HepG2 (cell line): Measurements from ENCODE around the gene FAM181A. TPM values are rescaled to one million over a fixed set of nuclear protein-coding genes. Genes with fewer than 3 reads are reported as not detected.

ENCODE experiments used
- ATAC-seq: fragments of 200-7000 bp; cut with Tn5 transposase; 3 replicates; pipeline ENCODE4 v1.9.1; 2020; ENCODE audit warnings: mild to moderate bottlenecking, moderate library complexity
- BruUV-seq: library from RNA; stranded (reverse); fragments of 400-500 nt; replicated peaks from 2 replicates; lab custom pipeline; 2021; lab: Mats Ljungman, UMichigan
- CTCF ChIA-PET: fragments of 300-600 bp; formaldehyde crosslinking; extraction: SDS; loops from one replicate; lab custom pipeline; 2021; ENCODE audit warnings: low total read pairs, inconsistent platforms, low intra/inter-chr PET ratio; lab: Yijun Ruan, JAX
- POLR2A ChIA-PET: fragments of 350-600 bp; sonication (Branson Sonifier 250); formaldehyde crosslinking; loops from one replicate; lab custom pipeline; 2020; ENCODE audit warnings: antibody characterized with exemption, inconsistent platforms; lab: Yijun Ruan, JAX
- DNase-seq: peaks from one replicate; pipeline ENCODE4 v3.0.0-alpha.2; 2015; ENCODE audit warnings: low spot score
- FAIRE-seq: peaks from 3 replicates; lab custom pipeline; 2011; peaks lifted over from hg19 to GRCh38; lab: Jason Lieb, UNC
- H2AFZ ChIP-seq: one replicate; pipeline ENCODE4 v1.6.1; 2011; ENCODE audit warnings: low read length, inconsistent platforms
- H3K27ac ChIP-seq: fragments of 300-600 bp; 3 replicates; pipeline ENCODE4 v1.8.0; 2011; ENCODE audit warnings: mixed run types, mild to moderate bottlenecking, mixed read lengths, low read length, inconsistent platforms; ENCODE audit not compliant: insufficient read depth; ENCODE audit errors: extremely low read length
- H3K27me3 ChIP-seq, 2 experiments: fragments of 200-600 bp in 1 of 2; 2 replicates in 1 of 2; 3 replicates in 1 of 2; pipeline versions ENCODE4 v1.6.0 to v1.8.0; 2011; ENCODE audit warnings: low read length in 2 of 2, mild to moderate bottlenecking in 2 of 2, moderate library complexity in 2 of 2, inconsistent platforms in 1 of 2; ENCODE audit not compliant: insufficient read depth in 2 of 2, control insufficient read depth in 1 of 2
- H3K36me3 ChIP-seq, 2 experiments: fragments of 200-600 bp in 1 of 2; replicated peaks in 1 of 2; 2 replicates in 1 of 2; 3 replicates in 1 of 2; pipeline versions ENCODE4 v1.5.1 to v1.8.0; 2011; ENCODE audit warnings: low read length in 2 of 2, inconsistent platforms in 1 of 2; ENCODE audit not compliant: insufficient read depth in 2 of 2, control insufficient read depth in 1 of 2
- H3K4me1 ChIP-seq: 2 replicates; pipeline ENCODE4 v1.5.1; 2012; ENCODE audit warnings: low read length, inconsistent platforms; ENCODE audit not compliant: insufficient read depth
- H3K4me2 ChIP-seq: 2 replicates; pipeline ENCODE4 v1.6.0; 2011; ENCODE audit warnings: low read depth, low read length, inconsistent platforms
- H3K4me3 ChIP-seq, 3 experiments: fragments of 200-600 bp in 1 of 3; sonication (generic), shearing (Covaris generic) in 1 of 3; replicated peaks in 1 of 3; 2 replicates each; pipeline ENCODE4 v1.5.1; 2011 to 2016; ENCODE audit warnings: low read length in 3 of 3, inconsistent platforms in 2 of 3, low read depth in 2 of 3, mild to moderate bottlenecking in 2 of 3, control low read depth in 1 of 3, mixed read lengths in 1 of 3; ENCODE audit not compliant: insufficient read depth in 1 of 3
- H3K79me2 ChIP-seq: one replicate; pipeline ENCODE4 v1.6.1; 2011; ENCODE audit warnings: low read length, inconsistent platforms; ENCODE audit not compliant: insufficient read depth
- H3K9ac ChIP-seq: 2 replicates; pipeline ENCODE4 v1.6.0; 2011; ENCODE audit warnings: mild to moderate bottlenecking, low read depth, low read length, inconsistent platforms; ENCODE audit not compliant: insufficient read depth
- H3K9me3 ChIP-seq: 2 replicates; pipeline ENCODE4 v1.5.1; 2012; ENCODE audit warnings: mild to moderate bottlenecking, low read length
- H4K20me1 ChIP-seq: 2 replicates; pipeline ENCODE4 v1.6.0; 2011; ENCODE audit warnings: inconsistent platforms, mild to moderate bottlenecking, low read length, moderate library complexity; ENCODE audit not compliant: insufficient read depth
- ARNT ChIP-seq: fragments of 450-650 bp; IDR thresholded peaks from 2 replicates; pipeline ENCODE4 v1.6.1; 2017
- HNRNPUL1 ChIP-seq: fragments of 200-400 bp; formaldehyde crosslinking; IDR thresholded peaks from 2 replicates; pipeline ENCODE4 v1.6.1; 2017; ENCODE audit warnings: low read depth, mild to moderate bottlenecking, low read length, moderate library complexity
- MBNL3 ChIP-seq: fragments of 250-450 bp; sonication (Bioruptor Pico); conservative IDR thresholded peaks from 2 replicates; pipeline ENCODE4 v1.8.0; 2022; ENCODE audit warnings: mild to moderate bottlenecking, inconsistent platforms
- NPAS2 ChIP-seq: sonication (generic); formaldehyde crosslinking; IDR thresholded peaks from 2 replicates; pipeline ENCODE4 v1.8.0; 2022; ENCODE audit warnings: mild to moderate bottlenecking, missing genetic modification reagents, borderline replicate concordance
- PAF1 ChIP-seq: IDR thresholded peaks from 2 replicates; pipeline ENCODE4 v1.6.1; 2016; ENCODE audit warnings: missing genetic modification reagents, missing compliant biosample characterization
- SALL1 ChIP-seq: sonication (generic); formaldehyde crosslinking; IDR thresholded peaks from 2 replicates; pipeline ENCODE4 v1.8.0; 2022; ENCODE audit warnings: mild to moderate bottlenecking, missing genetic modification reagents
- TCF7 ChIP-seq: sonication (generic); IDR thresholded peaks from 2 replicates; pipeline ENCODE4 v1.6.1; 2016; ENCODE audit warnings: antibody characterized with exemption, low read depth
- ZNF337 ChIP-seq: sonication (generic); formaldehyde crosslinking; IDR thresholded peaks from 2 replicates; pipeline ENCODE4 v1.5.1; 2020; ENCODE audit warnings: missing genetic modification reagents, low read depth, mild to moderate bottlenecking, borderline replicate concordance
- ZNF768 ChIP-seq: sonication (generic); formaldehyde crosslinking; IDR thresholded peaks from 2 replicates; pipeline ENCODE4 v1.4.0; 2020; ENCODE audit warnings: missing genetic modification reagents
- ZNF777 ChIP-seq: sonication (generic); formaldehyde crosslinking; IDR thresholded peaks from 2 replicates; pipeline ENCODE4 v1.4.0; 2020; ENCODE audit warnings: missing genetic modification reagents
- ZNF788 ChIP-seq: sonication (generic); formaldehyde crosslinking; IDR thresholded peaks from 2 replicates; pipeline ENCODE4 v1.5.0; 2020; ENCODE audit warnings: mild to moderate bottlenecking, missing genetic modification reagents, borderline replicate concordance
- ZNF850 ChIP-seq: sonication (generic); formaldehyde crosslinking; conservative IDR thresholded peaks from 2 replicates; pipeline ENCODE4 v1.9.0; 2021; ENCODE audit warnings: mild to moderate bottlenecking, missing genetic modification reagents
- WGBS: methylation state at CpG from one replicate; pipeline ENCODE4 v1.1.6; 2017; ENCODE audit warnings: low lambda C conversion rate; 5-methylcytosine and 5-hydroxymethylcytosine counted together
- in situ Hi-C: cut with HindIII; loops from 2 replicates; pipeline ENCODE4 v1.10.0; 2017; ENCODE audit warnings: low pct_unique_long_range_greater_than_20kb; ENCODE audit not compliant: extremely low pct_ligation_motif_present
- intact Hi-C: fragments of 100-400 bp; cut with micrococcal nuclease; formaldehyde crosslinking; loops from one replicate; pipeline ENCODE4 v1.10.0; 2022; ENCODE audit not compliant: unreplicated experiment
- polyA plus RNA-seq, 8 experiments: library from polyadenylated mRNA; depleted of rRNA in 3 of 8; stranded (reverse) in 7 of 8; unstranded in 1 of 8; fragments of >200 nt; fragmentation: Illumina TruSeq in 4 of 8; extraction: Trizol in 4 of 8; gene quantifications; 2 replicates each; pipeline versions ENCODE4 v1.2.1 to v1.2.3, GENCODE V29; 2011 to 2016; ENCODE audit warnings: low read depth in 4 of 8, missing spikeins in 1 of 8, mixed read lengths in 1 of 8; ENCODE audit not compliant: insufficient read depth in 1 of 8
- total RNA-seq, 5 experiments: library from RNA; depleted of rRNA; stranded (reverse); fragments of >200 nt; fragmentation: Illumina TruSeq; extraction: Trizol; gene quantifications; 2 replicates each; pipeline ENCODE4 v1.2.3, GENCODE V29; 2016; ENCODE audit warnings: low read depth in 1 of 5
- TF ChIP-seq, protein P1 (sequence below): sonication (generic); formaldehyde crosslinking; IDR thresholded peaks from 2 replicates; pipeline ENCODE4 v1.4.0; 2020; ENCODE audit warnings: missing genetic modification reagents, mild to moderate bottlenecking, borderline replicate concordance
- TF ChIP-seq, protein P2 (sequence below): sonication (generic); formaldehyde crosslinking; IDR thresholded peaks from 2 replicates; pipeline ENCODE4 v1.4.0; 2020; ENCODE audit warnings: missing genetic modification reagents

The FAM181A gene
- total and polyA plus RNA-seq, 2 of the 13 experiments (the other 11 are each of a cell fraction or from before 2014, with no cell fraction given), result 1.1 to 1.5 TPM

DNA sequence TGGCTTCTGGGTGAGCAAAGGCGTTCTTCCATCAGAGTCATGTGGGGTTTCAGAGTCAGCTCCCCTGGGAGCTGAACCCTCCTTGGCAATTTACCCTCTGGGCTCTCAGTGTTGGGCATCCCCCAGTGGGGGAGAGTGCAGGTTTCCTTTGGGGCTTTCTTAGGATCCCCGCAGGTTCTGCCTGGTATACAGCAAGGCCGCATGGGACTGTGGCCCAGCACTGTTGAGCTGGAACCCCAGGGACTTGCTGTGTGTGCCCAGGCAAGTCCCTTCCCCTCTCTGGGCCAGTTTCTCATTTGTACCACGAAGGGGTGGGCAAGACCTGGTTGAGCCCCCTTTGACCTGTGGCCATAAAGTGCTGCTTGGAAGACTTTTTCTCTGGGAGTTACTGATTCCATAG is 5.5 kb downstream of the FAM181A start:
- ATAC-seq (no peak), DNase-seq (no peak), FAIRE-seq (no peak)
- CTCF ChIA-PET, result no interaction called here
- peaks cover 0 to 1% of the 10 kb centered on the region in 2 experiments; a peak in 1 of 5 replicates for H3K27me3 ChIP-seq
- H3K4me3 ChIP-seq, result no peak overlapping the region
- POLR2A ChIA-PET, result no interaction called here
- BruUV-seq, result no TSS peak
- H4K20me1 ChIP-seq, result no peaks in the 10 kb centered on the region
- in situ Hi-C loops, result no loop called here
- H2AFZ ChIP-seq, result no peak overlapping the region
- intact Hi-C loops, result no loop called here
- no peak overlapping the region for H3K27ac ChIP-seq
- no peak overlapping the region for H3K9ac ChIP-seq
- no peaks in the 10 kb centered on the region for H3K79me2 ChIP-seq
- peaks cover 4% of the 10 kb centered on the region; the same call in 1 of the 2 replicates for H3K4me1 ChIP-seq
- WGBS, result 85% methylated on average over 2 of the region's 4 CpGs
- H3K36me3 ChIP-seq, result no peaks in the 10 kb centered on the region
- no peaks in the 10 kb centered on the region for H3K9me3 ChIP-seq
- TF ChIP-seq, protein P1, sequence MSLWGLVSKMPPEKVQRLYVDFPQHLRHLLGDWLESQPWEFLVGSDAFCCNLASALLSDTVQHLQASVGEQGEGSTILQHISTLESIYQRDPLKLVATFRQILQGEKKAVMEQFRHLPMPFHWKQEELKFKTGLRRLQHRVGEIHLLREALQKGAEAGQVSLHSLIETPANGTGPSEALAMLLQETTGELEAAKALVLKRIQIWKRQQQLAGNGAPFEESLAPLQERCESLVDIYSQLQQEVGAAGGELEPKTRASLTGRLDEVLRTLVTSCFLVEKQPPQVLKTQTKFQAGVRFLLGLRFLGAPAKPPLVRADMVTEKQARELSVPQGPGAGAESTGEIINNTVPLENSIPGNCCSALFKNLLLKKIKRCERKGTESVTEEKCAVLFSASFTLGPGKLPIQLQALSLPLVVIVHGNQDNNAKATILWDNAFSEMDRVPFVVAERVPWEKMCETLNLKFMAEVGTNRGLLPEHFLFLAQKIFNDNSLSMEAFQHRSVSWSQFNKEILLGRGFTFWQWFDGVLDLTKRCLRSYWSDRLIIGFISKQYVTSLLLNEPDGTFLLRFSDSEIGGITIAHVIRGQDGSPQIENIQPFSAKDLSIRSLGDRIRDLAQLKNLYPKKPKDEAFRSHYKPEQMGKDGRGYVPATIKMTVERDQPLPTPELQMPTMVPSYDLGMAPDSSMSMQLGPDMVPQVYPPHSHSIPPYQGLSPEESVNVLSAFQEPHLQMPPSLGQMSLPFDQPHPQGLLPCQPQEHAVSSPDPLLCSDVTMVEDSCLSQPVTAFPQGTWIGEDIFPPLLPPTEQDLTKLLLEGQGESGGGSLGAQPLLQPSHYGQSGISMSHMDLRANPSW, result no peak
- TF ChIP-seq SALL1 (CRISPR knock-in tag), result no peak
- TF ChIP-seq ZNF768 (CRISPR knock-in tag), result peak; percentile 89
- TF ChIP-seq HNRNPUL1, result no peak
- TF ChIP-seq ARNT, result no peak
- no peak for TF ChIP-seq MBNL3
- H3K4me2 ChIP-seq, result no peak overlapping the region

DNA sequence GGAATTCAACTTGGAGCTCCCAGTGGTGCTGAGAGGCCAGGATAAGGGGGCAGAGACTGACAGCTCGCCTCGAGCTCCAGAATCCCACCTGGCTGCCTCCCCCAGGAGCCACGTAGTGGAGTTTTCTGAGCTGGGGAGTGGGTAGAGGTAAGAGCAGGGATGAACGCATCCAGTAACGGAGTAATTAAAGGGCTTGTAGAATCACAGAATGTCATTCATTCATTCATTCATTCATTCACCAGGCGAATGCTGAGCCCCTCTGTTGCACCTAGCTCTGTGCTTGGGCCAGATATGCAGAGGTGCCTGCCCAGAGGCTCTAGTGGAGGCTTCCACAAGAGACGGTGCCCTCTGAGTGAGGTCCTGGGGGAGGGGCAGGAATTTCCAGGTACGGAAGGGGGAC is 8.1 kb downstream of the FAM181A start:
- POLR2A ChIA-PET, result interaction anchor here (2.0 kb wide), 1 partner anchor 8 kb away, joined by 4 read pairs; the partner anchor contains the start of gene FAM181A
- CTCF ChIA-PET, result interaction anchor here (1.4 kb wide), 1 partner anchor 199 kb away, joined by 4 read pairs; no protein-coding TSS in a partner anchor
- TF ChIP-seq NPAS2 (CRISPR knock-in tag) (no peak), ZNF850 (CRISPR knock-in tag) (no peak), ZNF777 (CRISPR knock-in tag) (no peak), TCF7 (no peak), ZNF788 (CRISPR knock-in tag) (no peak), ZNF337 (CRISPR knock-in tag) (no peak), PAF1 (no peak)
- TF ChIP-seq, protein P2, sequence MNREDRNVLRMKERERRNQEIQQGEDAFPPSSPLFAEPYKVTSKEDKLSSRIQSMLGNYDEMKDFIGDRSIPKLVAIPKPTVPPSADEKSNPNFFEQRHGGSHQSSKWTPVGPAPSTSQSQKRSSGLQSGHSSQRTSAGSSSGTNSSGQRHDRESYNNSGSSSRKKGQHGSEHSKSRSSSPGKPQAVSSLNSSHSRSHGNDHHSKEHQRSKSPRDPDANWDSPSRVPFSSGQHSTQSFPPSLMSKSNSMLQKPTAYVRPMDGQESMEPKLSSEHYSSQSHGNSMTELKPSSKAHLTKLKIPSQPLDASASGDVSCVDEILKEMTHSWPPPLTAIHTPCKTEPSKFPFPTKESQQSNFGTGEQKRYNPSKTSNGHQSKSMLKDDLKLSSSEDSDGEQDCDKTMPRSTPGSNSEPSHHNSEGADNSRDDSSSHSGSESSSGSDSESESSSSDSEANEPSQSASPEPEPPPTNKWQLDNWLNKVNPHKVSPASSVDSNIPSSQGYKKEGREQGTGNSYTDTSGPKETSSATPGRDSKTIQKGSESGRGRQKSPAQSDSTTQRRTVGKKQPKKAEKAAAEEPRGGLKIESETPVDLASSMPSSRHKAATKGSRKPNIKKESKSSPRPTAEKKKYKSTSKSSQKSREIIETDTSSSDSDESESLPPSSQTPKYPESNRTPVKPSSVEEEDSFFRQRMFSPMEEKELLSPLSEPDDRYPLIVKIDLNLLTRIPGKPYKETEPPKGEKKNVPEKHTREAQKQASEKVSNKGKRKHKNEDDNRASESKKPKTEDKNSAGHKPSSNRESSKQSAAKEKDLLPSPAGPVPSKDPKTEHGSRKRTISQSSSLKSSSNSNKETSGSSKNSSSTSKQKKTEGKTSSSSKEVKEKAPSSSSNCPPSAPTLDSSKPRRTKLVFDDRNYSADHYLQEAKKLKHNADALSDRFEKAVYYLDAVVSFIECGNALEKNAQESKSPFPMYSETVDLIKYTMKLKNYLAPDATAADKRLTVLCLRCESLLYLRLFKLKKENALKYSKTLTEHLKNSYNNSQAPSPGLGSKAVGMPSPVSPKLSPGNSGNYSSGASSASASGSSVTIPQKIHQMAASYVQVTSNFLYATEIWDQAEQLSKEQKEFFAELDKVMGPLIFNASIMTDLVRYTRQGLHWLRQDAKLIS (CRISPR knock-in tag), result no peak

More for the DNA sequence above, 8.1 kb downstream of the FAM181A start:
- Histone ChIP-seq H3K4me2 (no peak overlapping the region), H3K36me3 (no peaks in the 10 kb centered on the region), H3K4me1 (no peaks in the 10 kb centered on the region), H3K4me3 (no peak overlapping the region), H3K27me3 (no peaks in the 10 kb centered on the region; a peak in 1 of 5 replicates), H4K20me1 (no peaks in the 10 kb centered on the region), H3K79me2 (no peaks in the 10 kb centered on the region), H2AFZ (no peak overlapping the region), H3K9me3 (no peaks in the 10 kb centered on the region), H3K27ac (no peak overlapping the region), H3K9ac (no peak overlapping the region)
- FAIRE-seq, result no peak
- no TSS peak for BruUV-seq
- intact Hi-C loops, result no loop called here
- 80% methylated on average over 8 of the region's 8 CpGs for WGBS
- in situ Hi-C loops, result loop anchor here (5.0 kb wide), 1 partner anchor 37 kb away; no protein-coding TSS in a partner anchor
- DNase-seq, result no peak
- ATAC-seq, result no peak
